Breast epithelium (tissue), 3 donors: ENCODE measurements around the gene APOM.

ENCODE experiments used
- CTCF ChIP-seq, 3 donors: fragments of 450-650 bp; IDR thresholded peaks; one replicate each; pipeline ENCODE4 v1.5.1; 2016 to 2017; ENCODE audit warnings: antibody characterized with exemption in 3 of 3, mild to moderate bottlenecking in 3 of 3, moderate library complexity in 3 of 3
- POLR2A ChIP-seq: fragments of 450-650 bp; IDR thresholded peaks from one replicate; pipeline ENCODE4 v1.6.1; 2016; ENCODE audit warnings: antibody characterized with exemption, mild to moderate bottlenecking, moderate library complexity

DNA sequence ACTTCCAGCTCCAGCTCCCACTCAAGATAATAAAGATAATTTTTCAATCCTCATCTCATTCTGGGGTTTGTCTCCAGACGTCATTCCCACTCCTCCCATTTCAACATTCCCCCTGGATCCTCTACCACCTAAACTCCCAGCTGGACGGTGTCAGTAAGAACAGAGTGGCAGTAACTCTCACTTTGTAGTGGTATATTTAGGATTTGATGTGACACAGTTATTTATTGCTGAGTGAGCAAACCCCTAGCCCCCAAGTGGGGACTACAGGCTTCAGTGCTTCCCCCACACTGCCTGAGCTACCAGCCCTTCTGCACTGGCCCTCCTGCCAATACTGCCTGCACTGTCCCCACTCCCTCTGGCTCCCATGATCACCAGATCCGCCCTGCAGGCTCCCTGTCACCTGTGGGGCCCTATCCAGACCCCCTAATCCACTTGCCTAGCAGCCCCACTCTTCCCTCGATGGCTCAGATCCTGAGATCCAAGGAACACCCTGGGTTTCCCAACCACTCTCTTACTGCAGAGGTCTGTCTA, 2.5 kb downstream of the APOM start:
- TF ChIP-seq CTCF (IDR thresholded peaks at IDR 0.05) (no peak), POLR2A (no peak)
